Measurements from ENCODE around the gene IGSF8. TPM values are rescaled to one million over a fixed set of nuclear protein-coding genes. Genes with fewer than 3 reads are reported as not detected.

The IGSF8 gene
- total RNA-seq, 1 donor from 2014 or later = 21.6 TPM

DNA sequence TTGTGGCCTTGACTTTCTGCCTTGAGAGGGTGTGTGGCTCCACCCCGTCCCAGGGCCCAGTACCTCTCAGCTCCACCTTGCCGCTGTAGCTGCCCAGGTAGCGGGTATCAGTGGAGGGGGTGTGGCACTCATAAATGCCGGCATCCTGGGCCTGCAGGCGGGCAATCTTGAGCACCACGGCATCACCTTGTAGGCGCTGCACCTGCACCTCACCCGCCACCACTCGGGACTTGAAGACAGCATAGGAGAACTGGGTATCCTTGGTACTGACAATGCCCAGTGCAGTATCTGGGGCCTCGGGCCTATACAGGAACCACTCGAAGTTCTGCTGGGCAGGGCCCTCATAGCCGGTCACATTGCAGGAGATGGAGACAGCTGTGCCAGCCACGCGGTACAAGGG lies 3.6 kb downstream of the IGSF8 start:
- Histone ChIP-seq H3K9me3 (no peaks in the 10 kb centered on the region), H3K4me1 (peaks cover 24% of the 10 kb centered on the region), H3K36me3 (peaks cover 0 to 43% of the 10 kb centered on the region in 2 donors), H3K27me3 (no peaks in the 10 kb centered on the region), H3K27ac (no peak overlapping the region), H3K4me3 (no peak overlapping the region)
- intact Hi-C loops (cut with DNase I) = loop anchor here (10.0 kb wide), 1 partner anchor 170 kb away; the partner anchor contains the start of gene TAGLN2
- TF ChIP-seq POLR2AphosphoS5 (IDR thresholded peaks at IDR 0.05; ENCODE audit: insufficient read depth in 1 of 2, low read depth in 1 of 2) (no peak), POLR2A (IDR thresholded peaks at IDR 0.05) (no peak)
- TF ChIP-seq, protein P1, sequence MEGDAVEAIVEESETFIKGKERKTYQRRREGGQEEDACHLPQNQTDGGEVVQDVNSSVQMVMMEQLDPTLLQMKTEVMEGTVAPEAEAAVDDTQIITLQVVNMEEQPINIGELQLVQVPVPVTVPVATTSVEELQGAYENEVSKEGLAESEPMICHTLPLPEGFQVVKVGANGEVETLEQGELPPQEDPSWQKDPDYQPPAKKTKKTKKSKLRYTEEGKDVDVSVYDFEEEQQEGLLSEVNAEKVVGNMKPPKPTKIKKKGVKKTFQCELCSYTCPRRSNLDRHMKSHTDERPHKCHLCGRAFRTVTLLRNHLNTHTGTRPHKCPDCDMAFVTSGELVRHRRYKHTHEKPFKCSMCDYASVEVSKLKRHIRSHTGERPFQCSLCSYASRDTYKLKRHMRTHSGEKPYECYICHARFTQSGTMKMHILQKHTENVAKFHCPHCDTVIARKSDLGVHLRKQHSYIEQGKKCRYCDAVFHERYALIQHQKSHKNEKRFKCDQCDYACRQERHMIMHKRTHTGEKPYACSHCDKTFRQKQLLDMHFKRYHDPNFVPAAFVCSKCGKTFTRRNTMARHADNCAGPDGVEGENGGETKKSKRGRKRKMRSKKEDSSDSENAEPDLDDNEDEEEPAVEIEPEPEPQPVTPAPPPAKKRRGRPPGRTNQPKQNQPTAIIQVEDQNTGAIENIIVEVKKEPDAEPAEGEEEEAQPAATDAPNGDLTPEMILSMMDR (IDR thresholded peaks at IDR 0.05) = no peak
- no peak for DNase-seq (ENCODE audit: extremely low spot score in 2 of 2)

GRCh38 chr1:160094291-160094625 lies 4.2 kb downstream of the IGSF8 start:
- Histone ChIP-seq H3K27ac (no peak overlapping the region), H3K4me1 (peaks cover 24% of the 10 kb centered on the region), H3K27me3 (no peaks in the 10 kb centered on the region), H3K9me3 (no peaks in the 10 kb centered on the region), H3K36me3 (peaks cover 0 to 45% of the 10 kb centered on the region in 2 donors), H3K4me3 (no peak overlapping the region)
- TF ChIP-seq POLR2AphosphoS5 (IDR thresholded peaks at IDR 0.05; ENCODE audit: insufficient read depth in 1 of 2, low read depth in 1 of 2) = no peak
- TF ChIP-seq, protein P1 (IDR thresholded peaks at IDR 0.05) = no peak
- TF ChIP-seq POLR2A (IDR thresholded peaks at IDR 0.05) = no peak
- DNase-seq (ENCODE audit: extremely low spot score in 2 of 2) = no peak
- intact Hi-C loops (cut with DNase I) = loop anchor here (10.0 kb wide), 1 partner anchor 169 kb away; the partner anchor contains the start of gene TAGLN2

GRCh38 chr1:160093624-160094290 lies 4.7 kb downstream of the IGSF8 start:
- no peak overlapping the region for H3K4me3 ChIP-seq
- intact Hi-C loops (cut with DNase I) = loop anchor here (10.0 kb wide), 1 partner anchor 169 kb away; the partner anchor contains the start of gene TAGLN2

DNA sequence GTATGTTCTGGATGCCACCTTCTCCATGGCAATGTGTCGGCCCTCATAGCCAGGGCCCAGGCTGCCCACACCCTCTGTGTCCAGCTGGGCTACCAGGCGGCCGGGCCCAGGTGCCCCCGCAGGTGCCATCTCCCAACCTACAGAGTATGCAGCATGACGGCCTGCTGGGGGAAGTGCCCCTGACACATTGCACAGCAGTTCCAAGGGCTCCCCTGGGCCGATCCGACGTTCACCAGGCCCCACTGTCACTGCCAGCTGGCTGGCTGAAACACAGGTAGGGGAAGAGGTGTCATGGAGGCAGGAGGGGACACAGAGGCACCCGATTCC lies 5.4 kb downstream of the IGSF8 start:
- peaks cover 0 to 55% of the 10 kb centered on the region in 2 donors for H3K36me3 ChIP-seq
- H3K4me1 ChIP-seq = peaks cover 21% of the 10 kb centered on the region
- TF ChIP-seq, protein P1 (IDR thresholded peaks at IDR 0.05) = no peak
- no peaks in the 10 kb centered on the region for H3K9me3 ChIP-seq
- intact Hi-C loops (cut with DNase I) = loop anchor here (10.0 kb wide), 1 partner anchor 168 kb away; the partner anchor contains the start of gene TAGLN2
- no peak overlapping the region for H3K27ac ChIP-seq
- no peak for DNase-seq (ENCODE audit: extremely low spot score in 2 of 2)
- no peak overlapping the region for H3K4me3 ChIP-seq
- H3K27me3 ChIP-seq = no peaks in the 10 kb centered on the region

More at GRCh38 chr1:160093624-160094290, 4.7 kb downstream of the IGSF8 start:
- Histone ChIP-seq H3K4me1 (peaks cover 24% of the 10 kb centered on the region), H3K9me3 (no peaks in the 10 kb centered on the region), H3K27me3 (no peaks in the 10 kb centered on the region), H3K27ac (no peak overlapping the region), H3K36me3 (peaks cover 0 to 50% of the 10 kb centered on the region in 2 donors)
- DNase-seq (ENCODE audit: extremely low spot score in 2 of 2) = no peak
- TF ChIP-seq POLR2AphosphoS5 (IDR thresholded peaks at IDR 0.05; ENCODE audit: insufficient read depth in 1 of 2, low read depth in 1 of 2) (no peak), POLR2A (IDR thresholded peaks at IDR 0.05) (no peak)
- TF ChIP-seq, protein P1 (IDR thresholded peaks at IDR 0.05) = no peak

DNA sequence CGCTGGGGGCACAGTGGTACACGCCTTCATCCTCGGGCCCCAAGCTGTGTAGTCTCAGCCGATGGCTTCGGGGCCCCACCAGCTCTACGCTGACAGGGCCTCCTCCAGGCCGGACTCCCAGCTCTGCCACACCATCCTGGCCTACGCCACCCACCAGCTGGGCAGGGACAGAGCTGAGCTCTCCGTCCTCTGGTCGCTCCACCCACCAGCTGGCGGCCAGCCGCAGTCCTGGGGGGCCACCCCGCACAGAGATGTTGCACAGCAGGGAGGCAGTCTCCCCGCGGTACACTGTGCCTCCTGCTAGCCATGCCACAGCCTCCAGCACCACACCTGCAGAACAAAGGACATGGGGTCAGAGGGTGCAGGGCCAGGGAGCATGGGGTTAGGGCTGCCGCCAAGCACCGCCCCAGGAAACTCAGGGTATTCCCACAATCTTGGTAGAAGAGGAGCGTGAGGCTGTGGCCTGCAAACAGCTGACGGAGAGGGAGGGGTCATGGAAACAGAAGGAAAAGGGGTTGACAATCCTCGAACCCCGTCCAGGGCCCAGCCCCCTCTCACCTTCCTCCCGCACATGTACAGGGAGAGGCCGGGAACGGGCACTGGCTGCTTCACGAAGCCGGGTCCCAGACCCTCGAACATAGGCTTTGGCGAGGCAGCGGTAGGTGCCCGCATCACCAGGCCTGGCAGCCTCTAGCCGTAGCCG lies 5.9 kb downstream of the IGSF8 start:
- DNase-seq (ENCODE audit: extremely low spot score in 2 of 2) = no peak
- H3K36me3 ChIP-seq = peaks cover 0 to 55% of the 10 kb centered on the region in 2 donors
- no peak overlapping the region for H3K27ac ChIP-seq
- H3K4me1 ChIP-seq = peaks cover 16% of the 10 kb centered on the region
- H3K4me3 ChIP-seq = no peak overlapping the region
- H3K27me3 ChIP-seq = no peaks in the 10 kb centered on the region
- intact Hi-C loops (cut with DNase I) = loop anchor here (10.0 kb wide), 1 partner anchor 168 kb away; the partner anchor contains the start of gene TAGLN2
- H3K9me3 ChIP-seq = no peaks in the 10 kb centered on the region
- TF ChIP-seq POLR2A (IDR thresholded peaks at IDR 0.05) = no peak
- no peak for TF ChIP-seq POLR2AphosphoS5 (IDR thresholded peaks at IDR 0.05; ENCODE audit: insufficient read depth in 1 of 2, low read depth in 1 of 2)
- TF ChIP-seq, protein P1 (IDR thresholded peaks at IDR 0.05) = no peak

Measured in vagina (tissue), 2 donors.